ENCODE results near the gene RHPN2. TPM values are rescaled to one million over a fixed set of nuclear protein-coding genes. Genes with fewer than 3 reads are reported as not detected.

RHPN2 gene
- polyA plus RNA-seq, 2 of the 4 experiments (the other 2 are of a cell fraction): 60.5 to 140 TPM

- peaks cover 43% of the 10 kb centered on the region for H3K4me1 ChIP-seq
- H3K9me3 ChIP-seq: no peaks in the 10 kb centered on the region
- TF ChIP-seq SREBF2 (IDR thresholded peaks at IDR 0.05) (no peak), KDM1A (IDR thresholded peaks at IDR 0.05; ENCODE audit: low read depth) (peak; percentile 82; the same call in 1 of the 2 replicates), CHD4 (IDR thresholded peaks at IDR 0.05; ENCODE audit: borderline replicate concordance) (0 out of 2 replicates have a peak, but pooled peaks have one; percentile 33)
- 96% methylated on average over 4 of the region's 4 CpGs for WGBS (ENCODE audit: missing lambda C conversion rate)
- DNase-seq (ENCODE audit: low read depth in 1 of 2, low spot score in 1 of 2): no peak
- ChIA-PET CTCF (interaction anchor here (2.3 to 3.7 kb wide), 2 partner anchors 25 to 118 kb away, joined by 12 to 20 read pairs; no protein-coding TSS in a partner anchor), POLR2A (no interaction called here)
- no peak for FAIRE-seq
- H3K27ac ChIP-seq: no peak overlapping the region
- ATAC-seq: no peak
- no peak overlapping the region for H3K4me2 ChIP-seq
- no peak overlapping the region for H3K4me3 ChIP-seq
Observed at GRCh38 chr19:33000910-33001309, 63.8 kb downstream of the RHPN2 start.

DNA sequence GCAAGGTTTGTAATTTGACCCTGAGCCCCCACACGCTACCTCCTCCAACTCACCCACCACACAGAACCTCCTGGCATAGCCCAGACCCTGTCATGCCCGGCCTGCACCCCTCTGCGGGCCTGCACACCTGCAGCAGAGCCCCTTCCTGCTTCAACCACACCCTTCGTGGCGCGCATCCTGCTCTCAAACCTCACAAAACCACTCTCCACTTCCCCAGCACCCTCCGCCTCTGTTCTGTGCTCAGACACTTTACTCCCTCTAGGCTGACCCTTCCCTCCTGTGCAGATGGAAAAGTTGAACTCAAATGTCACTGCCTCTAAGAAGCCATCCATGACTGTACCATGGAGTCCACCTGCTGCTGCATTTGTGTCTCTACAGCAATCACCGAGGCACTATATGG is 64.2 kb downstream of the RHPN2 start:
- POLR2A ChIA-PET: no interaction called here
- CTCF ChIA-PET: interaction anchor here (1.0 to 2.3 kb wide), 2 partner anchors 27 to 119 kb away, joined by 3 to 12 read pairs; no protein-coding TSS in a partner anchor

DNA sequence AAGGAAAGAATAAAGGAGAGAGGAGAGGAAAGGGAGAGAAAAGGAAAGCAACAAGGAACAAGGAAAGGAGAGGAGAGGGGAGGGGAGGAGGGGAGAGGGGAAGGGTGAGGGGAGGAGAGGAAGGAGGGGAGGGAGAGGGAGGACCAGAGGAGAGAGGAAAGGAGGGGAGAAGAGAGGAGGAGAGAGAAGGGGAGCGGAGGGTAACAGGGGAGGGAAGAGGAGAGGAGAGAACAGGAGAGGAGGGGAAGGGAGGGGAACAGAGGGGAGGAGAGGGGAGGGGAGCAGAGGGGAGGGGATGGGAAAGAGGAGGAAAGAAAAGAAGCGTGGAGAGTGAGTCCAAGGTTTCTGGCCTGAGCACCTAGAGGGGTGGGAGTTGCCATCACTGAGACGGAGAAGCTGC is 66.0 kb downstream of the RHPN2 start:
- CTCF ChIA-PET: interaction anchor here (0.6 to 3.3 kb wide), 2 partner anchors 23 to 820 kb away, joined by 3 to 15 read pairs; no protein-coding TSS in a partner anchor
- POLR2A ChIA-PET: no interaction called here
- H3K4me2 ChIP-seq: no peak overlapping the region
- ATAC-seq (0 out of 6 replicates have a peak, but pooled peaks of 1 of the 2 experiments have one; percentile 15), DNase-seq (ENCODE audit: low read depth in 1 of 2, low spot score in 1 of 2) (no peak), FAIRE-seq (no peak)
- H3K9me3 ChIP-seq: no peaks in the 10 kb centered on the region
- peaks cover 35% of the 10 kb centered on the region for H3K4me1 ChIP-seq
- TF ChIP-seq HES2 (IDR thresholded peaks at IDR 0.05): no peak
- no peak for TF ChIP-seq ZC3H11A (IDR thresholded peaks at IDR 0.05)
- TF ChIP-seq RCOR1 (IDR thresholded peaks at IDR 0.05; ENCODE audit: low read depth, low read length): no peak
- no peak for TF ChIP-seq PBX3 (IDR thresholded peaks at IDR 0.05)
- TF ChIP-seq FOSB (CRISPR knock-in tag; IDR thresholded peaks at IDR 0.05): no peak
- TF ChIP-seq SMC3 (IDR thresholded peaks at IDR 0.05): no peak
- TF ChIP-seq CBX8 (IDR thresholded peaks at IDR 0.05): no peak
- no peak for TF ChIP-seq ESRRA (IDR thresholded peaks at IDR 0.05; ENCODE audit: borderline replicate concordance, low read length)
- TF ChIP-seq EP300 (IDR thresholded peaks at IDR 0.05): no peak
- TF ChIP-seq NR3C1 (IDR thresholded peaks at IDR 0.05): no peak
- TF ChIP-seq HEYL (CRISPR knock-in tag; IDR thresholded peaks at IDR 0.05): no peak
- no peak for TF ChIP-seq JUNB (IDR thresholded peaks at IDR 0.05)
- TF ChIP-seq, protein P1, sequence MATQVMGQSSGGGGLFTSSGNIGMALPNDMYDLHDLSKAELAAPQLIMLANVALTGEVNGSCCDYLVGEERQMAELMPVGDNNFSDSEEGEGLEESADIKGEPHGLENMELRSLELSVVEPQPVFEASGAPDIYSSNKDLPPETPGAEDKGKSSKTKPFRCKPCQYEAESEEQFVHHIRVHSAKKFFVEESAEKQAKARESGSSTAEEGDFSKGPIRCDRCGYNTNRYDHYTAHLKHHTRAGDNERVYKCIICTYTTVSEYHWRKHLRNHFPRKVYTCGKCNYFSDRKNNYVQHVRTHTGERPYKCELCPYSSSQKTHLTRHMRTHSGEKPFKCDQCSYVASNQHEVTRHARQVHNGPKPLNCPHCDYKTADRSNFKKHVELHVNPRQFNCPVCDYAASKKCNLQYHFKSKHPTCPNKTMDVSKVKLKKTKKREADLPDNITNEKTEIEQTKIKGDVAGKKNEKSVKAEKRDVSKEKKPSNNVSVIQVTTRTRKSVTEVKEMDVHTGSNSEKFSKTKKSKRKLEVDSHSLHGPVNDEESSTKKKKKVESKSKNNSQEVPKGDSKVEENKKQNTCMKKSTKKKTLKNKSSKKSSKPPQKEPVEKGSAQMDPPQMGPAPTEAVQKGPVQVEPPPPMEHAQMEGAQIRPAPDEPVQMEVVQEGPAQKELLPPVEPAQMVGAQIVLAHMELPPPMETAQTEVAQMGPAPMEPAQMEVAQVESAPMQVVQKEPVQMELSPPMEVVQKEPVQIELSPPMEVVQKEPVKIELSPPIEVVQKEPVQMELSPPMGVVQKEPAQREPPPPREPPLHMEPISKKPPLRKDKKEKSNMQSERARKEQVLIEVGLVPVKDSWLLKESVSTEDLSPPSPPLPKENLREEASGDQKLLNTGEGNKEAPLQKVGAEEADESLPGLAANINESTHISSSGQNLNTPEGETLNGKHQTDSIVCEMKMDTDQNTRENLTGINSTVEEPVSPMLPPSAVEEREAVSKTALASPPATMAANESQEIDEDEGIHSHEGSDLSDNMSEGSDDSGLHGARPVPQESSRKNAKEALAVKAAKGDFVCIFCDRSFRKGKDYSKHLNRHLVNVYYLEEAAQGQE (IDR thresholded peaks at IDR 0.05): no peak
- no peak for TF ChIP-seq ZNF302 (CRISPR knock-in tag; IDR thresholded peaks at IDR 0.05)
- TF ChIP-seq SREBF2 (IDR thresholded peaks at IDR 0.05): no peak
- no peak for TF ChIP-seq HOXB13 (CRISPR knock-in tag; IDR thresholded peaks at IDR 0.05; ENCODE audit: low read depth)
- no peak for TF ChIP-seq FOXS1 (CRISPR knock-in tag; IDR thresholded peaks at IDR 0.05)
- TF ChIP-seq CHD2 (IDR thresholded peaks at IDR 0.05; ENCODE audit: low read length, partially characterized antibody): no peak
- no peak for TF ChIP-seq CBX2 (IDR thresholded peaks at IDR 0.05; ENCODE audit: borderline replicate concordance, low read depth)
- no peak overlapping the region for H3K4me3 ChIP-seq
- 91% methylated on average over 3 of the region's 3 CpGs for WGBS (ENCODE audit: missing lambda C conversion rate)
- H3K27ac ChIP-seq: no peak overlapping the region

More for the DNA sequence above, 64.2 kb downstream of the RHPN2 start:
- TF ChIP-seq HDAC2 (IDR thresholded peaks at IDR 0.05): no peak
- no peak for TF ChIP-seq FOXS1 (CRISPR knock-in tag; IDR thresholded peaks at IDR 0.05)
- TF ChIP-seq E2F6 (IDR thresholded peaks at IDR 0.05; ENCODE audit: borderline replicate concordance, low read depth): no peak
- no peak for TF ChIP-seq CBX8 (IDR thresholded peaks at IDR 0.05)
- no peak for TF ChIP-seq EHMT2 (IDR thresholded peaks at IDR 0.05; ENCODE audit: low read depth)
- no peak for TF ChIP-seq NR3C1 (IDR thresholded peaks at IDR 0.05)
- no peak for TF ChIP-seq CEBPB (IDR thresholded peaks at IDR 0.05)
- no peak for TF ChIP-seq KDM1A (IDR thresholded peaks at IDR 0.05; ENCODE audit: low read depth)
- no peak for TF ChIP-seq TFCP2L1 (CRISPR knock-in tag; IDR thresholded peaks at IDR 0.05)
- ATAC-seq: no peak
- Histone ChIP-seq H3K27ac (no peak overlapping the region), H3K4me1 (peaks cover 43% of the 10 kb centered on the region), H3K9me3 (no peaks in the 10 kb centered on the region), H3K4me2 (no peak overlapping the region), H3K4me3 (no peak overlapping the region)
- DNase-seq (ENCODE audit: low read depth in 1 of 2, low spot score in 1 of 2): no peak
- WGBS (ENCODE audit: missing lambda C conversion rate): 93% methylated on average over 8 of the region's 8 CpGs
- no peak for FAIRE-seq
